SK-N-SH treated with all-trans-retinoic acid at 6 μM for 48 hours (cell line): ENCODE results near the gene SERPINB12.

Experiments used
- ATAC-seq: fragments of 200-7000 bp; cut with Tn5 transposase; 3 replicates; pipeline ENCODE4 v1.9.1; 2020; ENCODE audit warnings: mild to moderate bottlenecking, moderate library complexity
- ARNTL ChIP-seq: fragments of 450-650 bp; formaldehyde crosslinking; IDR thresholded peaks from 2 replicates; pipeline ENCODE4 v1.5.0; 2020; ENCODE audit warnings: low read depth, mild to moderate bottlenecking, moderate library complexity, borderline replicate concordance
- CREB5 ChIP-seq: fragments of 250-450 bp; sonication (Bioruptor Pico); IDR thresholded peaks from 2 replicates; pipeline ENCODE4 v1.5.1; 2020; ENCODE audit warnings: low read depth, mild to moderate bottlenecking, moderate library complexity
- CSDC2 ChIP-seq: fragments of 250-450 bp; sonication (Bioruptor Pico); IDR thresholded peaks from 2 replicates; pipeline ENCODE4 v1.5.0; 2020; ENCODE audit warnings: mild to moderate bottlenecking, moderate library complexity
- CSRNP3 ChIP-seq: fragments of 250-450 bp; sonication (Bioruptor Pico); IDR thresholded peaks from 2 replicates; pipeline ENCODE4 v1.5.1; 2021; ENCODE audit warnings: mild to moderate bottlenecking, moderate library complexity
- ESRRG ChIP-seq: fragments of 250-450 bp; sonication (Bioruptor Pico); IDR thresholded peaks from 2 replicates; pipeline ENCODE4 v1.6.1; 2021; ENCODE audit warnings: mild to moderate bottlenecking
- GLIS3 ChIP-seq: fragments of 250-450 bp; sonication (Bioruptor Pico); IDR thresholded peaks from 2 replicates; pipeline ENCODE4 v1.5.0; 2020; ENCODE audit warnings: mild to moderate bottlenecking, moderate library complexity
- ISL1 ChIP-seq: fragments of 250-450 bp; sonication (Bioruptor Pico); IDR thresholded peaks from 2 replicates; pipeline ENCODE4 v2.1.2; 2022; ENCODE audit warnings: mild to moderate bottlenecking, moderate library complexity
- PATZ1 ChIP-seq: fragments of 250-450 bp; sonication (Bioruptor Pico); IDR thresholded peaks from 2 replicates; pipeline ENCODE4 v1.8.0; 2020; ENCODE audit warnings: mild to moderate bottlenecking, moderate library complexity, borderline replicate concordance
- POU6F1 ChIP-seq: fragments of 250-450 bp; sonication (Bioruptor Pico); IDR thresholded peaks from 2 replicates; pipeline ENCODE4 v1.8.0; 2021; ENCODE audit warnings: low read depth, mild to moderate bottlenecking, moderate library complexity, borderline replicate concordance
- RARB ChIP-seq: fragments of 250-450 bp; sonication (Bioruptor Pico); IDR thresholded peaks from 2 replicates; pipeline ENCODE4 v1.8.0; 2021; ENCODE audit warnings: mild to moderate bottlenecking, moderate library complexity
- SNAI2 ChIP-seq: fragments of 250-450 bp; sonication (Bioruptor Pico); IDR thresholded peaks from 2 replicates; pipeline ENCODE4 v1.5.0; 2020; ENCODE audit warnings: mild to moderate bottlenecking, moderate library complexity
- TCF4 ChIP-seq: fragments of 250-450 bp; sonication (Bioruptor Pico); IDR thresholded peaks from 2 replicates; pipeline ENCODE4 v1.8.0; 2021; ENCODE audit warnings: mild to moderate bottlenecking, moderate library complexity, borderline replicate concordance
- TSHZ2 ChIP-seq: fragments of 250-450 bp; sonication (Bioruptor Pico); IDR thresholded peaks from 2 replicates; pipeline ENCODE4 v1.5.0; 2020; ENCODE audit warnings: mild to moderate bottlenecking, moderate library complexity
- ZC3H10 ChIP-seq: fragments of 250-450 bp; sonication (Bioruptor Pico); IDR thresholded peaks from 2 replicates; pipeline ENCODE4 v1.5.1; 2021; ENCODE audit warnings: mild to moderate bottlenecking, moderate library complexity
- ZFP3 ChIP-seq: fragments of 250-450 bp; sonication (Bioruptor Pico); IDR thresholded peaks from 2 replicates; pipeline ENCODE4 v1.5.0; 2020; ENCODE audit warnings: mild to moderate bottlenecking, moderate library complexity
- ZFP30 ChIP-seq: fragments of 450-650 bp; formaldehyde crosslinking; IDR thresholded peaks from 2 replicates; pipeline ENCODE4 v1.5.0; 2022; ENCODE audit warnings: mild to moderate bottlenecking, moderate library complexity
- ZNF565 ChIP-seq: fragments of 450-650 bp; formaldehyde crosslinking; conservative IDR thresholded peaks from 2 replicates; pipeline ENCODE4 v1.5.0; 2020; ENCODE audit warnings: low read depth, mild to moderate bottlenecking, moderate library complexity
- ZNF70 ChIP-seq: fragments of 450-650 bp; formaldehyde crosslinking; IDR thresholded peaks from 2 replicates; pipeline ENCODE4 v1.5.0; 2020; ENCODE audit warnings: mild to moderate bottlenecking, moderate library complexity

The SERPINB12 gene

GRCh38 chr18:63603355-63603754 is 61.2 kb downstream of the SERPINB12 start:
- no peak for ATAC-seq
- TF ChIP-seq RARB (CRISPR knock-in tag): no peak

GRCh38 chr18:63603772-63604171 is 61.6 kb downstream of the SERPINB12 start:
- TF ChIP-seq TSHZ2 (no peak), ZFP30 (no peak), ZNF70 (CRISPR knock-in tag) (no peak), CSRNP3 (no peak), GLIS3 (CRISPR knock-in tag) (no peak), CSDC2 (CRISPR knock-in tag) (no peak), ESRRG (CRISPR knock-in tag) (no peak), ZFP3 (CRISPR knock-in tag) (no peak)

GRCh38 chr18:63604791-63605567 is 62.8 kb downstream of the SERPINB12 start:
- ATAC-seq: no peak
- TF ChIP-seq ZFP3 (CRISPR knock-in tag) (no peak), ZNF70 (CRISPR knock-in tag) (no peak), RARB (CRISPR knock-in tag) (no peak), SNAI2 (CRISPR knock-in tag) (no peak), ZNF565 (CRISPR knock-in tag) (no peak), POU6F1 (CRISPR knock-in tag) (no peak), ZFP30 (no peak), ZC3H10 (CRISPR knock-in tag) (no peak), ISL1 (CRISPR knock-in tag) (no peak), PATZ1 (CRISPR knock-in tag) (no peak), CSRNP3 (no peak), CREB5 (no peak), ARNTL (CRISPR knock-in tag) (no peak), TCF4 (CRISPR knock-in tag) (no peak), GLIS3 (CRISPR knock-in tag) (no peak)

More at GRCh38 chr18:63603772-63604171, 61.6 kb downstream of the SERPINB12 start:
- ATAC-seq: no peak
